ENCODE results near the gene EHF. TPM values are rescaled to one million over a fixed set of nuclear protein-coding genes. Genes with fewer than 3 reads are reported as not detected.

EHF gene
- total RNA-seq, 6 experiments from 2014 or later = 0.09 TPM; not detected in 5

DNA sequence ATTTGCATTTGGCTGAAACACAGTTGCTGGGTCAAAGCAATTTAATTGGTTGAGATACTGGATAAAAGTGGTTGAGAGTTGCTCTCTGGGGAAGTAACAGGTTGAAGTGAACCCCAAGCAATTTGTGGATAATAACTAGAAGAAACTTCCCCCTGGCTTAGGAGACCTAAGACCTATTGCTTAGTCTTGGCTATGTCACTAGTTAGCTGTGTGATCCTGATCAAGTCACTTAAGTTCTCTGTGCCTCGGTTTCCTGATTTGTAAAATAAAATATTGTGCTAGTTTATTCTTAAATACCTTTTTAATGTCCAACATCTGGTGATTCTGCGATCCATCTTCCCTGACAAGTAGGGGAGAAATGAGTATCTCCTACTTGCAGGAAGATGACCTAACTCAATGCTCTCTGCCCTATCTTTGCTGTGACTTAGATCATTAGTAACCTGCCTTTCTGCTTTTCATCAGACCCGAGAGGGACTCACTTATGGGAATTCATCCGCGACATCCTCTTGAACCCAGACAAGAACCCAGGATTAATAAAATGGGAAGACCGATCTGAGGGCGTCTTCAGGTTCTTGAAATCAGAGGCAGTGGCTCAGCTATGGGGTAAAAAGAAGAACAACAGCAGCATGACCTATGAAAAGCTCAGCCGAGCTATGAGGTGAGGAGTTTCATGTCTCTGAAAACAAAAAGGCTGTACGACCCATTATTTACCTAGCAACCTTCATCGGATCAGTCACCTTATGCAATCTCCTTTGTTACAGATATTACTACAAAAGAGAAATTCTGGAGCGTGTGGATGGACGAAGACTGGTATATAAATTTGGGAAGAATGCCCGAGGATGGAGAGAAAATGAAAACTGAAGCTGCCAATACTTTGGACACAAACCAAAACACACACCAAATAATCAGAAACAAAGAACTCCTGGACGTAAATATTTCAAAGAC is 37.5 kb downstream of the EHF start:
- Mint-ChIP-seq H3K9me3 (peaks cover 9% of the 10 kb centered on the region), H3K27ac (no peak overlapping the region), H3K4me1 (ENCODE audit: low read depth) (peaks cover 39% of the 10 kb centered on the region), H3K4me3 (no peak overlapping the region), H3K27me3 (ENCODE audit: insufficient read depth) (peaks cover 3% of the 10 kb centered on the region; the same call in 1 of the 2 replicates), H3K36me3 (ENCODE audit: low read depth) (peaks cover 9% of the 10 kb centered on the region; the same call in 1 of the 2 replicates)
- no peak for DNase-seq
- TF ChIP-seq, protein P1, sequence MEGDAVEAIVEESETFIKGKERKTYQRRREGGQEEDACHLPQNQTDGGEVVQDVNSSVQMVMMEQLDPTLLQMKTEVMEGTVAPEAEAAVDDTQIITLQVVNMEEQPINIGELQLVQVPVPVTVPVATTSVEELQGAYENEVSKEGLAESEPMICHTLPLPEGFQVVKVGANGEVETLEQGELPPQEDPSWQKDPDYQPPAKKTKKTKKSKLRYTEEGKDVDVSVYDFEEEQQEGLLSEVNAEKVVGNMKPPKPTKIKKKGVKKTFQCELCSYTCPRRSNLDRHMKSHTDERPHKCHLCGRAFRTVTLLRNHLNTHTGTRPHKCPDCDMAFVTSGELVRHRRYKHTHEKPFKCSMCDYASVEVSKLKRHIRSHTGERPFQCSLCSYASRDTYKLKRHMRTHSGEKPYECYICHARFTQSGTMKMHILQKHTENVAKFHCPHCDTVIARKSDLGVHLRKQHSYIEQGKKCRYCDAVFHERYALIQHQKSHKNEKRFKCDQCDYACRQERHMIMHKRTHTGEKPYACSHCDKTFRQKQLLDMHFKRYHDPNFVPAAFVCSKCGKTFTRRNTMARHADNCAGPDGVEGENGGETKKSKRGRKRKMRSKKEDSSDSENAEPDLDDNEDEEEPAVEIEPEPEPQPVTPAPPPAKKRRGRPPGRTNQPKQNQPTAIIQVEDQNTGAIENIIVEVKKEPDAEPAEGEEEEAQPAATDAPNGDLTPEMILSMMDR (IDR thresholded peaks at IDR 0.05) = no peak

DNA sequence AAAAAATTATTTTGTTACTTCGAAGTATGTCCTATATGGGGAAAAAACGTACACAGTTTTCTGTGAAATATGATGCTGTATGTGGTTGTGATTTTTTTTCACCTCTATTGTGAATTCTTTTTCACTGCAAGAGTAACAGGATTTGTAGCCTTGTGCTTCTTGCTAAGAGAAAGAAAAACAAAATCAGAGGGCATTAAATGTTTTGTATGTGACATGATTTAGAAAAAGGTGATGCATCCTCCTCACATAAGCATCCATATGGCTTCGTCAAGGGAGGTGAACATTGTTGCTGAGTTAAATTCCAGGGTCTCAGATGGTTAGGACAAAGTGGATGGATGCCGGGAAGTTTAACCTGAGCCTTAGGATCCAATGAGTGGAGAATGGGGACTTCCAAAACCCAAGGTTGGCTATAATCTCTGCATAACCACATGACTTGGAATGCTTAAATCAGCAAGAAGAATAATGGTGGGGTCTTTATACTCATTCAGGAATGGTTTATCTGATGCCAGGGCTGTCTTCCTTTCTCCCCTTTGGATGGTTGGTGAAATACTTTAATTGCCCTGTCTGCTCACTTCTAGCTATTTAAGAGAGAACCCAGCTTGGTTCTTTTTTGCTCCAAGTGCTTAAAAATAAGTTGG is 38.3 kb downstream of the EHF start:
- Mint-ChIP-seq H3K27me3 (ENCODE audit: insufficient read depth) (peaks cover 3% of the 10 kb centered on the region), H3K27ac (no peak overlapping the region)
- DNase-seq = no peak

DNA sequence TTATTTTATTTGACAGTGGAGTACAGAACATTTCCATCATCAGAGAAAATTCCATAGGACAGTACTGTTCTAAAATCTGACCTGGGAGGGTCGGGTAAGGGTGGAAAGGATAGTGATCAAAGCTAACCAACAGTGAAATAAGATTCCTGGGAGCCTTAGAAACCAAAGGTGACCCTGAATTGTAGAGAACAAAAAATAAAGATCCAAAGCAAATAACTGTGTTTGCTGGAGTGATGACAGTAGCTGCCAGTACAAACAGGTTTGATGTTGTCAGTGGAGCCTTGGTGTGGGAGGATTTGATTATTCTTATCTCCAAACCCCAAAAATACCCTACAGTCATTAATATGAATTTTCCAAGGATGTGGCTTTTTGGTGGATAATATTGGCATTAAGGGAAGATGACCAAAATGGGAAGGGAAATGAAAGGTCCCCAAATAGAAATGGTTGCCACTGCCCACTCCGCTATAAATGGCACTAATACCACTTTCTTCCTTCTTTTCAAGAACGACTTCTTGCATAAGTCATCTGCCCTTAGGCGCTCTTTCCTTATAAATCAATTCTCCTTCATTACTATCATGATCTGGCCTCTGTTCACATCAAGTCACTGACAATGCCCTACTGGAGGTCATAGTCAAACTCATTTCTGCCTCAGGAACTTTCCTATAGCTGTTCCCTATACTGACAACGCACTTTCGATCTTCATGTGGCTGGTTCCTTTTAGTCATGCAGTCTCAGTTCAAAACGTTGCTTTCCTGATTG is 44.4 kb downstream of the EHF start:
- peaks cover 25% of the 10 kb centered on the region for H3K27me3 Mint-ChIP-seq (ENCODE audit: insufficient read depth)
- H3K36me3 Mint-ChIP-seq (ENCODE audit: low read depth) = peaks cover 4% of the 10 kb centered on the region
- H3K4me3 Mint-ChIP-seq = no peak overlapping the region
- H3K9me3 Mint-ChIP-seq = no peaks in the 10 kb centered on the region
- no peak overlapping the region for H3K27ac Mint-ChIP-seq
- TF ChIP-seq, protein P1 (IDR thresholded peaks at IDR 0.05) = no peak
- DNase-seq = no peak
- no peaks in the 10 kb centered on the region; the same call in 1 of the 2 replicates for H3K4me1 Mint-ChIP-seq (ENCODE audit: low read depth)

More for the DNA sequence above, 38.3 kb downstream of the EHF start:
- Mint-ChIP-seq H3K4me1 (ENCODE audit: low read depth) (peaks cover 30% of the 10 kb centered on the region), H3K9me3 (peaks cover 9% of the 10 kb centered on the region), H3K4me3 (no peak overlapping the region), H3K36me3 (ENCODE audit: low read depth) (peaks cover 9% of the 10 kb centered on the region; the same call in 1 of the 2 replicates)
- TF ChIP-seq, protein P1 (IDR thresholded peaks at IDR 0.05) = no peak

DNA sequence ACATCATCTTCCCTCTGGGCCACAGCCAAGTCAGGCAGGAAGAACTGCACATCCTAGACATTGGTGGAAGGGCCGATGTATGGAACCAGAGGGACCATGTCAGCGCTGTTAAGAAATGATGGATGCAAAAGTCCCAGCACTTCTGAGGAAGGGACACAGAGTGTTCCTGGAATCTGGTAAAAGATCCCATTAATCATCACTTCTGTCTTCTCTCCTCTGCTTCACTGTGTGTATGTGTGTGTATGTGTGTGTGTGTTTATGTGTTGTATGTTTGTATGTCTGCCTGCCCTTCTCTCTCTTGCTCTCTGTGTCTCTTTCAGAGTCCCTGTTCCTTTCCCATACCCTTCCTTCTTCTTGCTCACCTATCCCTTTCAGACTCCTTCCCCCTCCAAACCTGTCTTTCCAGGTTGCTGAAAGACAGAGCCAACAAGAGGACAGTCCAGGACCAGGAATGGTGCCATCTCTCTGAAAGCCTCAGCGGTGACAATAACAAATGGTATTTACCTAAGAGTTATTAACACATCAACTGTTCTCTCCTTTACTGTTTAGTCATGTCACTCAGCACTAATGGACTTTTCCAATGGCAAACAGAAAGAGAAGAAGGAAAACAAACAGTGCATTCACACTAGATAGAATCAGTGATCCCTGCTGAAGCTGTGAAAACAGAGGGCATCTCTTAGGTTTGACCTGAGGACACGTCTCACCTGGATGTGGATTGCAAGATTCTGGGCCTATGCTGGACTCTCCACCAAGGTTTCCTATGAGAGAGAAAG is 47.1 kb downstream of the EHF start:
- Mint-ChIP-seq H3K4me3 (no peak overlapping the region), H3K9me3 (no peaks in the 10 kb centered on the region), H3K36me3 (ENCODE audit: low read depth) (peaks cover 4% of the 10 kb centered on the region), H3K4me1 (ENCODE audit: low read depth) (no peaks in the 10 kb centered on the region; the same call in 1 of the 2 replicates), H3K27me3 (ENCODE audit: insufficient read depth) (peaks cover 30% of the 10 kb centered on the region), H3K27ac (no peak overlapping the region)
- TF ChIP-seq, protein P1 (IDR thresholded peaks at IDR 0.05) = no peak
- DNase-seq = no peak

Data from HFFc6 (cell line).